ENCODE results near the gene KCNN3.

Gene KCNN3

DNA sequence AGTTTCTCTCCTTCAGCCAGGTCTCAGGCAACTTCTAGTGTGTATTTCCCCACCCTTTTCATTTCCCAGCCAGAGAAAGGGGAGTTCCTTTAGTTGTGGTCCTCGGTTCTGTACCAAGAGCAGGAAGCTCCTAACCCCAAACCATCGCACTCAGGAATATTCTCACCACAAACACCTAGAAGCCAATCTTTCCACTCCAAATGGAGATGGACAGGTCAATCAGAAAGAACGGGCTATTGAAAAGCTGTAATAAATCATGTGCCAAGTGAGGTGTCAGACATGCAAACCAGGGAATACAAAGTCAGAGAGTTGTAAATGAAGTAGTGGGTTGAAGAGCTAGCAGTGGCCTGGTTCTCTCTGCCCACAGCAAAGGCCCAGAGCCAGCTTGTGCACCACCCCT, 77.2 kb downstream of the KCNN3 start:
- H3K9me2 ChIP-seq (replicated peaks; ENCODE audit: insufficient read depth, low read length), result no peaks in the 10 kb centered on the region
- peaks cover 67% of the 10 kb centered on the region for H3K79me2 ChIP-seq (ENCODE audit: low read length)
- H3K9me3 ChIP-seq (replicated peaks; ENCODE audit: insufficient read depth, low read length), result no peaks in the 10 kb centered on the region
- peak overlapping the region; percentile 92; the same call in 1 of the 2 replicates for H3K27ac ChIP-seq (ENCODE audit: low read length)
- peaks cover 54% of the 10 kb centered on the region for H3K4me1 ChIP-seq (ENCODE audit: low read length)
- H4K20me1 ChIP-seq (ENCODE audit: insufficient read depth, low read length), result no peaks in the 10 kb centered on the region
- no peak for TF ChIP-seq EZH2 (optimal IDR thresholded peaks at IDR 0.05; ENCODE audit: low read depth, low read length)
- TF ChIP-seq EZH2phosphoT487 (IDR thresholded peaks at IDR 0.05; ENCODE audit: low read length), result no peak
- H3K4me2 ChIP-seq (ENCODE audit: low read depth, low read length), result peak overlapping the region; percentile 78
- no peak for DNase-seq
- no peaks in the 10 kb centered on the region for H3K27me3 ChIP-seq (replicated peaks; ENCODE audit: insufficient read depth, low read length)
- H3F3A ChIP-seq (ENCODE audit: insufficient read depth, low read length), result peaks cover 26% of the 10 kb centered on the region
- no peak overlapping the region for H3K4me3 ChIP-seq (ENCODE audit: low read length)
- H3K9ac ChIP-seq (ENCODE audit: low read length), result no peak overlapping the region
- H3K36me3 ChIP-seq (replicated peaks; ENCODE audit: insufficient read depth, low read length), result no peaks in the 10 kb centered on the region
- no peak overlapping the region for H2AFZ ChIP-seq (ENCODE audit: low read length)

DNA sequence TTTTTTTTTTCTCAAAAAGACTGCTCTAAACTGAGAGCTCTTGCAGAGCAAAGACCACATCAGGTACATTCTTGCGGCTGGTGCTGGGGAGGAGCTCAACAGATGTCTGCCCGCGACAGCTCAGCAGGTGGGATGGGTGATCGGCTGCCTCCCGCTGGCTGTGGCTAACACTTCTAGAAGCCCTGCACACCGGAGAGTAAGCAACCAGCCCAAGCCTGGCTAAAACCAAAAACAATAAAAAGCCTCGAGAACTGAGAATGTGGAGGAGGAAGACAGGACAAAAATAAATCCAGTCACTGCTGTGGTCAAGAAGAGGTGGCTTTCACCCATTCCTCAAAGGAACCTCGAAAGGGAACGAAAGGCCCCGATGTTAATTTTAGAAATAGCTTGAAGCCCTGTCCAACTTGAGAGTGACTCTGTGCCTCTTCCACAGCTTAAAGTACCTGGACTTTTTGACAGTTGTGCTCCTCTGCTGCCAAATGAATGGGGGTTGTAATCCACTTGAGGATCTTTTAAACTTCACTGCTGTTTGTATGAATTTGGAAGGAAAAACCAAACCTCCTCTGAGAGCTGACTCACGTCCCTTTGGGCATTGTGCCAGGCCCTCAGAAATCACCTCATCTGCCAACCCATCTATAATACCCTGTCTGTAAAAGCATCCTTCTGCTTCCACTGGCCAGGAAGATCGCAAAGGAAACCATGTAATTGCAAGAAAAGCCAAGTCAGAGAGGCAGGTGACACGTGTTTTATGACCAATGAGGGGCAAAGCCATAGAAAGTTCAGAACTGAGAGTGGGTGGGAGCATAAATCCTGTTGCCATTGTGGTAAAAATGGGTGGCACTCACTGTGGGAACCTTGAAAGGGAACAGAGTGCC, 78.6 kb downstream of the KCNN3 start:
- no peaks in the 10 kb centered on the region for H3K9me3 ChIP-seq (replicated peaks; ENCODE audit: insufficient read depth, low read length)
- H3K9ac ChIP-seq (ENCODE audit: low read length), result peak overlapping the region; percentile 65
- H3K4me3 ChIP-seq (ENCODE audit: low read length), result peak overlapping the region; percentile 25
- DNase-seq, result peak; percentile 100
- H3K9me2 ChIP-seq (replicated peaks; ENCODE audit: insufficient read depth, low read length), result no peaks in the 10 kb centered on the region
- H4K20me1 ChIP-seq (ENCODE audit: insufficient read depth, low read length), result no peaks in the 10 kb centered on the region
- H3K27me3 ChIP-seq (replicated peaks; ENCODE audit: insufficient read depth, low read length), result no peaks in the 10 kb centered on the region
- H3K79me2 ChIP-seq (ENCODE audit: low read length), result peaks cover 70% of the 10 kb centered on the region
- no peak for TF ChIP-seq EZH2 (optimal IDR thresholded peaks at IDR 0.05; ENCODE audit: low read depth, low read length)
- TF ChIP-seq, protein P1, sequence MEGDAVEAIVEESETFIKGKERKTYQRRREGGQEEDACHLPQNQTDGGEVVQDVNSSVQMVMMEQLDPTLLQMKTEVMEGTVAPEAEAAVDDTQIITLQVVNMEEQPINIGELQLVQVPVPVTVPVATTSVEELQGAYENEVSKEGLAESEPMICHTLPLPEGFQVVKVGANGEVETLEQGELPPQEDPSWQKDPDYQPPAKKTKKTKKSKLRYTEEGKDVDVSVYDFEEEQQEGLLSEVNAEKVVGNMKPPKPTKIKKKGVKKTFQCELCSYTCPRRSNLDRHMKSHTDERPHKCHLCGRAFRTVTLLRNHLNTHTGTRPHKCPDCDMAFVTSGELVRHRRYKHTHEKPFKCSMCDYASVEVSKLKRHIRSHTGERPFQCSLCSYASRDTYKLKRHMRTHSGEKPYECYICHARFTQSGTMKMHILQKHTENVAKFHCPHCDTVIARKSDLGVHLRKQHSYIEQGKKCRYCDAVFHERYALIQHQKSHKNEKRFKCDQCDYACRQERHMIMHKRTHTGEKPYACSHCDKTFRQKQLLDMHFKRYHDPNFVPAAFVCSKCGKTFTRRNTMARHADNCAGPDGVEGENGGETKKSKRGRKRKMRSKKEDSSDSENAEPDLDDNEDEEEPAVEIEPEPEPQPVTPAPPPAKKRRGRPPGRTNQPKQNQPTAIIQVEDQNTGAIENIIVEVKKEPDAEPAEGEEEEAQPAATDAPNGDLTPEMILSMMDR (IDR thresholded peaks at IDR 0.05; ENCODE audit: low read length), result peak; percentile 84
- H2AFZ ChIP-seq (ENCODE audit: low read length), result 0 out of 2 replicates have a peak overlapping the region, but pooled peaks have one; percentile 1
- H3K36me3 ChIP-seq (replicated peaks; ENCODE audit: insufficient read depth, low read length), result no peaks in the 10 kb centered on the region
- peak overlapping the region; percentile 78 for H3K4me2 ChIP-seq (ENCODE audit: low read depth, low read length)
- peaks cover 32% of the 10 kb centered on the region for H3F3A ChIP-seq (ENCODE audit: insufficient read depth, low read length)
- H3K4me1 ChIP-seq (ENCODE audit: low read length), result peaks cover 67% of the 10 kb centered on the region
- peak overlapping the region; percentile 92 for H3K27ac ChIP-seq (ENCODE audit: low read length)

DNA sequence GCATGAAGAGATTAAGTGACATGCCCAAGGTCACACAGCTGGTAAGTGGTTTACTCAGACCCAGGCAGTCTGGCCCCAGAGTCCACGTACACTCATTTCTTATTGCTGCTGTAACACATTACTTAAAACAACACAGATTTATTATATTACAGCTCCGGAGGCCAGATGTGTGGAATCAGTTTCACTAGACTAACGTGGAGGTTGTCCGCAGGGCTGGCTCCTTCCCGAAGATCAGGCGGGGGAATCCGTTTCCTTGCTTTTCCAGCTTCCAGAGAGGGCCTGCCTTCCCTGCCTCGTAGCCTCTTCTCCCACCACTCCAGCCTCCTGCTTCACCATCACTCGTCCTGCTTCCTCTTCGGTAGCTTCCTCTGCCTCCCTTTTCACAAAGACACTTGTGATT, 81.2 kb downstream of the KCNN3 start:
- peaks cover 89% of the 10 kb centered on the region for H3K4me1 ChIP-seq (ENCODE audit: low read length)
- H2AFZ ChIP-seq (ENCODE audit: low read length), result no peak overlapping the region
- H3K27me3 ChIP-seq (replicated peaks; ENCODE audit: insufficient read depth, low read length), result no peaks in the 10 kb centered on the region
- no peaks in the 10 kb centered on the region for H3K9me2 ChIP-seq (replicated peaks; ENCODE audit: insufficient read depth, low read length)
- no peaks in the 10 kb centered on the region for H3K9me3 ChIP-seq (replicated peaks; ENCODE audit: insufficient read depth, low read length)
- TF ChIP-seq EZH2 (optimal IDR thresholded peaks at IDR 0.05; ENCODE audit: low read depth, low read length) (no peak), EZH2phosphoT487 (IDR thresholded peaks at IDR 0.05; ENCODE audit: low read length) (no peak)
- TF ChIP-seq, protein P1 (IDR thresholded peaks at IDR 0.05; ENCODE audit: low read length), result no peak
- H3F3A ChIP-seq (ENCODE audit: insufficient read depth, low read length), result peaks cover 58% of the 10 kb centered on the region
- no peaks in the 10 kb centered on the region for H4K20me1 ChIP-seq (ENCODE audit: insufficient read depth, low read length)
- H3K4me2 ChIP-seq (ENCODE audit: low read depth, low read length), result no peak overlapping the region
- no peaks in the 10 kb centered on the region for H3K36me3 ChIP-seq (replicated peaks; ENCODE audit: insufficient read depth, low read length)
- DNase-seq, result no peak
- H3K27ac ChIP-seq (ENCODE audit: low read length), result no peak overlapping the region
- H3K79me2 ChIP-seq (ENCODE audit: low read length), result peaks cover 60% of the 10 kb centered on the region
- no peak overlapping the region for H3K9ac ChIP-seq (ENCODE audit: low read length)
- H3K4me3 ChIP-seq (ENCODE audit: low read length), result no peak overlapping the region
